Body of pancreas (tissue), 4 donors: ENCODE data around the gene CENPS. TPM values are rescaled to one million over a fixed set of nuclear protein-coding genes. Genes with fewer than 3 reads are reported as not detected.

Experiments used
- ATAC-seq: fragments of 150-250 bp; one replicate; pipeline ENCODE4 v1.9.1; 2016
- DNase-seq, 4 donors: peaks; one replicate each; pipeline ENCODE4 v3.0.0-alpha.2; 2019
- H3K27ac ChIP-seq, 4 donors: fragments of 200-600 bp; sonication (generic); 1 replicate in 3 of 4; 2 replicates in 1 of 4; pipeline versions ENCODE4 v1.5.1 to v1.6.1; 2016 to 2019; ENCODE audit warnings: mild to moderate bottlenecking in 1 of 4, mixed read lengths in 1 of 4, moderate library complexity in 1 of 4
- H3K27me3 ChIP-seq, 2 donors: fragments of 200-600 bp; sonication (generic); one replicate each; pipeline ENCODE4 v1.6.0; 2016; ENCODE audit warnings: mild to moderate bottlenecking in 1 of 2
- H3K36me3 ChIP-seq, 2 donors: fragments of 200-600 bp; sonication (generic); replicated peaks in 1 of 2; 2 replicates each; pipeline ENCODE4 v1.5.1; 2016; ENCODE audit warnings: low read depth in 2 of 2; ENCODE audit not compliant: insufficient read depth in 1 of 2
- H3K4me1 ChIP-seq: fragments of 200-600 bp; sonication (generic); one replicate; pipeline ENCODE4 v1.6.0; 2016
- H3K4me3 ChIP-seq, 2 donors: fragments of 200-600 bp; sonication (generic); 1 replicate in 1 of 2; 2 replicates in 1 of 2; pipeline ENCODE4 v1.5.1; 2016 to 2019
- H3K9me3 ChIP-seq, 3 donors: fragments of 200-600 bp; sonication (generic); 1 replicate in 2 of 3; 2 replicates in 1 of 3; pipeline ENCODE4 v1.5.1; 2016
- CTCF ChIP-seq, 7 experiments: fragments of 450-650 bp in 4 of 7; fragments of 200-600 bp in 3 of 7; sonication (generic) in 3 of 7; IDR thresholded peaks; one replicate each; pipeline ENCODE4 v1.5.1; 2016 to 2019; ENCODE audit warnings: antibody characterized with exemption in 7 of 7
- POLR2A ChIP-seq, 3 donors: fragments of 450-650 bp; IDR thresholded peaks; one replicate each; pipeline ENCODE4 v1.6.1; 2016; ENCODE audit warnings: antibody characterized with exemption in 3 of 3, mild to moderate bottlenecking in 2 of 3
- WGBS, 2 donors: methylation state at CpG; one replicate each; pipeline ENCODE4 v1.1.5; 2017; 5-methylcytosine and 5-hydroxymethylcytosine counted together
- intact Hi-C: fragments of 100-400 bp; cut with DNase I; formaldehyde crosslinking; loops from one replicate; pipeline ENCODE4 v1.15.1; 2023
- total RNA-seq, 2 donors: library from RNA; depleted of rRNA; stranded (reverse); fragments of >200 nt; gene quantifications; one replicate each; pipeline ENCODE4 v1.1.0, GENCODE V29; 2016

CENPS gene
- total RNA-seq, 2 donors from 2014 or later = 8.2 to 11.4 TPM

- H3K27me3 ChIP-seq = no peaks in the 10 kb centered on the region
- no peak overlapping the region for H3K27ac ChIP-seq
- ATAC-seq = no peak
- no peaks in the 10 kb centered on the region for H3K9me3 ChIP-seq
- DNase-seq = no peak
- TF ChIP-seq POLR2A (IDR thresholded peaks at IDR 0.05) (no peak), CTCF (IDR thresholded peaks at IDR 0.05) (no peak)
- intact Hi-C loops = no loop called here
- WGBS, 2 donors = 83 to 86% methylated on average over 7 of the region's 7 CpGs
- no peaks in the 10 kb centered on the region for H3K4me1 ChIP-seq
- no peak overlapping the region for H3K4me3 ChIP-seq
- H3K36me3 ChIP-seq = no peaks in the 10 kb centered on the region
Observed at GRCh38 chr1:10444795-10445397, 14.7 kb downstream of the CENPS start.

- Histone ChIP-seq H3K27me3 (no peaks in the 10 kb centered on the region), H3K27ac (no peak overlapping the region), H3K9me3 (no peaks in the 10 kb centered on the region), H3K4me1 (no peaks in the 10 kb centered on the region), H3K4me3 (no peak overlapping the region), H3K36me3 (no peaks in the 10 kb centered on the region)
- intact Hi-C loops = no loop called here
- TF ChIP-seq CTCF (IDR thresholded peaks at IDR 0.05) (no peak), POLR2A (IDR thresholded peaks at IDR 0.05) (no peak)
- WGBS, 2 donors = 96 to 97% methylated on average over 7 of the region's 7 CpGs
- DNase-seq = no peak
- no peak for ATAC-seq
Observed at GRCh38 chr1:10446790-10447422, 16.7 kb downstream of the CENPS start.

GRCh38 chr1:10449751-10450150 is 19.5 kb downstream of the CENPS start, which contains the start of gene CORT:
Gene CORT, plus strand, starts transcription at chr1:10450031. Its CDS starts 193 bp downstream, at chr1:10450224.
- intact Hi-C loops = no loop called here
- WGBS, 2 donors = 90 to 91% methylated on average over 10 of the region's 10 CpGs

GRCh38 chr1:10450156-10450814 is 20.1 kb downstream of the CENPS start:
- TF ChIP-seq CTCF (IDR thresholded peaks at IDR 0.05) = no peak
- no peak for TF ChIP-seq POLR2A (IDR thresholded peaks at IDR 0.05)
- Histone ChIP-seq H3K9me3 (no peaks in the 10 kb centered on the region), H3K27me3 (no peaks in the 10 kb centered on the region), H3K4me1 (no peaks in the 10 kb centered on the region), H3K4me3 (no peak overlapping the region), H3K36me3 (no peaks in the 10 kb centered on the region), H3K27ac (no peak overlapping the region)
- no peak for ATAC-seq
- 76 to 79% methylated on average over 18 to 21 of the region's 21 CpGs for WGBS, 2 donors
- no peak for DNase-seq
- intact Hi-C loops = no loop called here

More at GRCh38 chr1:10449751-10450150, 19.5 kb downstream of the CENPS start, which contains the start of gene CORT:
- H3K9me3 ChIP-seq = no peaks in the 10 kb centered on the region
- H3K36me3 ChIP-seq = no peaks in the 10 kb centered on the region
- ATAC-seq (no peak), DNase-seq (no peak)
- no peaks in the 10 kb centered on the region for H3K27me3 ChIP-seq
- H3K4me3 ChIP-seq = no peak within 1 kb of the TSS
- TF ChIP-seq CTCF (IDR thresholded peaks at IDR 0.05) (no peak), POLR2A (IDR thresholded peaks at IDR 0.05) (no peak)
- no peaks in the 10 kb centered on the region for H3K4me1 ChIP-seq
- no peak within 1 kb of the TSS for H3K27ac ChIP-seq
